AG08395 (cell line): ENCODE measurements around the gene IGSF9.
A peak's percentile ranks its signal among the peaks of the same experiment; 100 is the strongest.

ENCODE experiments used
- DNase-seq: peaks from one replicate; pipeline ENCODE4 v3.0.0; 2012; ENCODE audit warnings: mixed read lengths, low spot score

The IGSF9 gene

GRCh38 chr1:159944623-159945455 lies 574 bp downstream of the IGSF9 start:
- no peak for DNase-seq

- DNase-seq, result no peak
Measured at GRCh38 chr1:159943908-159944622, 1.3 kb downstream of the IGSF9 start.

GRCh38 chr1:159943278-159943640 lies 2.2 kb downstream of the IGSF9 start:
- no peak for DNase-seq

DNA sequence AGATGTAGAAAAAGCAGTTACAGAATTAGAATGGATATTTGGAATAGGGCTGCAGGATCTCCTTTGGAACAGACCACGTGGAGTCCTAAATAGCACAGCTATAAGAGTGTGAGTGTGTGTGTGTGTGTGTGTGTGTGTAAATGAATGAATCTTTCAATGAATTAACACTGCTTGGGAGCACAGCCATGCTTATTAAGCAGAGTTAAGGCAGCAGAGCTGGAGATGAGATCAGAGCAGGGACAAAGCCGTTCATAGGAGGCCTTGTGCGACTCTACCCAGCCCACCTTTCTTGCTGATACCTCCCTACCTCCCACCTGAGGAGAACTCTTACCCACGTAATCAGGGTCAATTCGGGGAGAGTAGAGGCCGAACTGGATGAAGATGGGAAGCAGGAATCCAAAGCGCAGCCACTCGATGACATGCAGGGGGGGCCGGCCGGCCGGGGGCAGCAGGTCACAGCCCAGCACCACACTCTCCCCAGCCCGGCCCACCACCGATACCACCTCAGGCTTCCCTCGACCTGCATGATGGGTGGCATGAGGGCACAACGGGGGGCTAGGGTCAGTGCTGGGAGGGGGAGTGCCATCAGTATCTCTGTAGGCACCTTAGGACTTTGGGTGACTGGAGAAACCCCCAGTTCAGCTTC lies 2.7 kb downstream of the IGSF9 start:
- no peak for DNase-seq

DNA sequence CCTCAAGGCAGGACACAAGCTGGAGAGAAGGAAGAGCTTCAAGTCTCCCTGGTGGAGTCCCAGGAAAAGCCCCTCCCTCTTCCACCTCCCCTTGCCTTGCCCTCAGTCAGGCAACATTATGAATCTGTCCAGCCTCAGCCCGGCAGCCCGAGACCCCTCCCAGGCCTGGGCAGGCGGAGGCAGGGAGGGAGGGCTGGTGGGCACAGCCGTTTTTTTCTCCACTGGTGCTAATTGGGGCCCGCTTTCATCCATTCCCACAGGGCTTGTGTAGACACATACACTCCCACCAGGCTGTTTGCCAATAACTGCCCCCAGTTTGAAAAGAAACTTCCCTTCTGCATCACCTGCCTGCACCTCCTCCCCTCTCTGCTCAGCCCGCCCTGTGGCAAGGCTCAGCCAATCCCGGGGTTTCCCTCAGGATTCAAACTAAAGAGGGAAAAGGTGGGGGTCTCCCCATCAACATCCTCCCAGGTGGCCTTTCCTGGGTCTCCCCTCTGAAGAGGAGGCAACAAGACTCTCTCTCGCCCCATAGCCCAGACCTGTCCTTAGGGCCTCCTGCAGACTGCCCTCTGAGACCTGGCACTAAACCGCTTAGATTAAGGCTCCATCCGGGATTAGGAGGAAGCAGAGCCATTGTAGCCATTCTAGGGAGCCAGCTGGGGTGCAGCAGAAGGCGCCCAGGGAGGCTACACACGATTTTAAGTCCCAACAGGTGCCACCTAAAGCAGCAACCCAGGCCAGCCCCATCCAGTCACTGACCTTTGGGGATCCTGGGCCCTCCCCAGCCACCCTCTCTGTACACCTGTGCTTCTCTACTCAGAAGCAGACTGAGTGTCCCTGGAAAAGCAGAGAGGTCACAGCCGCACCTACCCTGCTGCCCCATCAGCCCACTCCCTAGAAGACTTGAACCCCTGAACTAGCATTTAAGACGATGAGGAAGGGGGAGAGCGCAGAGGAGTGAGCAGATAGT lies 3.5 kb downstream of the IGSF9 start:
- no peak for DNase-seq

- DNase-seq, result no peak
Measured at GRCh38 chr1:159941141-159941540, 4.3 kb downstream of the IGSF9 start.

DNA sequence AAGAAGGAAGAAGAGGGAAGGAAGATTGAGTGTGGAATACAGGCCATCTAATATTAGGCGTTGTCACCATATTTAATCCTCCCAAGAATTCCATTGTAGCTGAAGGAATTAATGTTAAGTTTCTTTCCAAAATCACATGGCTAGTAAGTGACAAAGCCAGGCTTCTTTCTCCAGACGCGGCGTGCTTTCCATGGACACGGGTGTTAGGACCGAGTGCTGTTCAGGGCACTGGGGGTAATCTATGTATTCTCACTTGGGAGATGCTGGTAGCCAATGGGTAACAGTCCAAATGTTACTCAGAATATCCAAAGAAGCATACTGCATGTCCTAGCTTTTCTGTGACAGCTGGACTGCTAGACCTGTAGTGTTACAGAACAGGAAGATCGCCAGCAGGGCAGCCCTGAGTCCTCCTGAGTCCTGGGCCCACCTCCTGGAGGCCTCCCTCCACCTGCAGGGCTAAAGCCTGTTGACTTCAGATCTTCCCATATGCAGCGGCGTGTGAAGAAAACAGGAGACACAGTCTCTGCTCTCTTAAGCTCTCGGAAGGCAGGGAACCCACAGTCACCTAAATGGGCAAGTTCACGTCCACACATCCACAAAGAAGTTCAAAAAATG lies 5.3 kb downstream of the IGSF9 start:
- no peak for DNase-seq

- no peak for DNase-seq
Measured at GRCh38 chr1:159939678-159940002, 5.8 kb downstream of the IGSF9 start.

GRCh38 chr1:159938905-159939677 lies 6.3 kb downstream of the IGSF9 start:
- DNase-seq, result no peak

- no peak for DNase-seq
Measured at GRCh38 chr1:159938211-159938852, 7.1 kb downstream of the IGSF9 start.

DNA sequence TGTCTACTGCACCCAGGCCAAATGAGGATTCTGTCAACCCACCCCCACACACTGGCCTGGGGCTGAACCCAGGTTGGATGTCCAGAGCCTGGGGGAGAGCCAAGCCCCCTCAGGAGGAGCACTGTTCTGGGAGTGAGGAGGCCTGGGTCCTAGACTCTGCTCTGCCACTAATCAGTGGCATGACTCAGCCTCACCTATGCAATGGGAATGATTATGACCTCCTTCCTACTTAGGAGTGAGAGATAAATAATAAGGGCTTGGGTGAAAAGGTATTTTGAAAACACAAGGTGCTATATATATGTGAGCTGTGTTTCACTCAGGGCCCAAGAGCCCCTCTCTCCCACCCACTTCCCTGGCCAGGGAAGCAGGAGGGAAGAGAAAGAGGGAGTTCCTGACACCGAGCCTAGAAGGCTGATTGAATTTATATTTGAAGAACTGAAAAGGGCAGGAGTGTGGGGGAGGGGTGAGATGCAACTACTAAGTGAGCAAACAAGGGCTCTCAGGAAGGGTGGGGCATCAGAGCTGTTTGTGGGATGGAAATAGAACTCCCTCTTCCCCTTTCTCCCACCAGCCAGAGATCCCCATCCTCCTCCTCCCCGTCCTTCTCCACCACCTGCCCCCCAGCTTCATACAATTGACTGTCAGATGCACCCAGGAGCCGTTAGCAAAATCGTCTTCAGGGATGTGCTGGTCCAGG lies 8.2 kb downstream of the IGSF9 start:
- DNase-seq, result no peak

- peak; percentile 82 for DNase-seq
Measured at GRCh38 chr1:159936273-159936904, 9.0 kb downstream of the IGSF9 start.

- DNase-seq, result peak; percentile 21
Measured at GRCh38 chr1:159935719-159936272, 9.6 kb downstream of the IGSF9 start.

GRCh38 chr1:159935305-159935704 lies 10.1 kb downstream of the IGSF9 start:
- DNase-seq, result no peak

DNA sequence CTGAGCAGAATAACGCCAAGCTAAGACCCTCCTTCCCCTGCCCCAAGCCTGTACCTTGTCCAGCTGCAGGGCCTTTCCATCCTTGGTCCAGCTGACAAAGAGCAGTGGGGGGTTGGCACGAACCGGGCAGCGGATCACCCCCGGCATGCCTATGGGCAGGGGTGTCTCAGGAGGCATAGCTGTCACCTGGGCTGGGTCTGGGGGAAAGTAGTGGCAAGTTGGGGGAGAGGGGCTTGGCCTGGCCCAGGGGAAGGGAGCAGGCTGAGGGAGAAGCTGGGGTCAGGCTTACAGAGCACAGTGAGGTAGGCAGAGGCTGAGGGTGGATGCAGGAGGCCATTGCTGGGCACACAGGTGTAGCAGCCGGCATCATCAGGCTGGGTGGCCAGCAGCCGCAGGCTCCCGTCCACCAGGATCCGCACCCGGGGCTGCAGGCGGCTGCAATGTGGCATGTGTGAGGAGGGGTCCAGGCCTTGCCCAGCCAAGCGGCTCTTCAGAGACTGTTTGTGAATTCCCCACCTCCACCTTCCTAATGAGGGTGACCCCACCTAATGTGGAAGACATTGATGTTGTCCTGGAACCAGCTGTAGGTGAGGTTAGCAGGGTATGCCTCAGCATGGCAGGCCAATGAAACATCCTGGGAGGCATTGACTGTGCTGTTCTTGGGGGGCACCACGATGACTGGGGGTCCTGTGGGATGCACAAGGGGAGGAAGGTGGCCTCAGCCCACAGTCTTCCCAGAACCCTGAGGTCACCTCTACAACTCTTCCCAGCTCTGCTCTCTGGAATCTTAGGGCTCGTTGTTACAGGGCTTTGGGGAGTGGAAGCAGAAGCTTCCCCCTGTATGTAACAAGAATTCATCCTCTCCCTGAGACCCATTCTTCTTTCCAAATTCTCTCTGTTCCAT lies 11.0 kb downstream of the IGSF9 start:
- DNase-seq, result no peak

GRCh38 chr1:159933347-159933746 lies 12.1 kb downstream of the IGSF9 start:
- DNase-seq, result no peak
